Measurements from ENCODE around the gene SEMA4C. TPM values are rescaled to one million over a fixed set of nuclear protein-coding genes. Genes with fewer than 3 reads are reported as not detected.
A peak's percentile ranks its signal among the peaks of the same experiment; 100 is the strongest.
"Not testable (repeated sequence)": the region's sequence is repeated elsewhere in the genome, so short reads cannot be mapped to it uniquely, and the experiment has no call there.

The SEMA4C gene
- polyA plus RNA-seq, 3 donors, result 0.08 to 5.7 (median 0.21) TPM

DNA sequence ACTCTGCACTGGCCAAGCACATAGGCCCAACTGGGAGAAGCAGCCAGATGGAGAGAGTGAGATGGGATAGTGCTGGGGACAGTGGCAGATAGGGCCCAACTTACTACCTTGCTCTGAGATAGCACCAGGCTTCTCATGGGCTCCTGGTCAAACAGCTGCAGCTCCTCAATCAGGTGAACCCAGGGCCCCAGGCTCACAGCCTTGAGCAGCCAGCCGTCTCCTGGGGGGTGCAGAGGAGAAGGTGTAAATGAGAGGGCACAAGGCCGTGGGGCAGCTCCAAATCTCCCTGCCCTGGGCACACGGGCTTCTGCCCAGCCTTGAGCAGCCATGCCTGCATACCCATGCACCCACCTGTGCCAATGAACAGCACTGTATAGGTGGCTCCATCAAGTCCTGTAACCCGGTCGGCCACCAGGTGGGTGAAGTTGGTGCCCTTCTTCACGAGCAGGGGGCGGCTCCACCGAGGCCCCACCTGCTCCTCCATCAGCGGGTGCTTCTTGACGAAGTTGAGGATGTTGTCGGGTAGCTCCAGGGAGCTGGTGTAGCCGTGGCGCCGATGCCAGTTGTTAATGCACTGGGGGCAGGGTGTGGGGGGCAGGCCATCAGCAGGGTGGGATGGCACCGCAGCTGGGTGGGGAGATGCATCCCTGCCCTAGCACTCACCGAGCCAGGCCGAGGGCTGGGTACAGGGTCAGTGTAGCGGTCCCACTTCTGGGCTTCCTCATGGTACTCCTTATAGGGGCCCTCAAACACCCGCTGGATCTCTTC lies 6.1 kb downstream of the SEMA4C start:
- no peaks in the 10 kb centered on the region for H3K79me2 ChIP-seq (ENCODE audit: insufficient read depth, low read length)
- Mint-ChIP-seq H3K27ac (peak overlapping the region in 6 of 7 donors; percentile 19 to 89 (median 72)), H3K9me3 (peaks cover 0 to 3% (median 1%) of the 10 kb centered on the region in 7 donors), H3K36me3 (peaks cover 24 to 27% of the 10 kb centered on the region in 2 donors), H3K27me3 (ENCODE audit: low read depth in 3 of 3) (peaks cover 44 to 86% (median 56%) of the 10 kb centered on the region in 3 donors), H3K4me3 (peak overlapping the region in 1 of 2 donors; percentile 75), H3K4me1 (peaks cover 60% of the 10 kb centered on the region)
- peaks cover 14% of the 10 kb centered on the region for H4K20me1 ChIP-seq (ENCODE audit: insufficient read depth, low read length)
- no peaks in the 10 kb centered on the region for H3K36me3 ChIP-seq (replicated peaks in 1 of 2; ENCODE audit: control insufficient read depth in 1 of 2, insufficient read depth in 2 of 2, low read length in 2 of 2)
- H3K4me3 ChIP-seq (replicated peaks in 1 of 3; ENCODE audit: low read depth in 2 of 3, low read length in 3 of 3), result peak overlapping the region in 1 of 3 experiments; percentile 36
- H3K27ac ChIP-seq (ENCODE audit: low read depth in 1 of 2, low read length in 2 of 2), result no peak overlapping the region
- peak in 1 of 3 donors; percentile 4 for DNase-seq
- intact Hi-C loops (cut with micrococcal nuclease), result no loop called here
- H3K4me2 ChIP-seq (replicated peaks; ENCODE audit: extremely low read depth, low read length, poor library complexity, severe bottlenecking), result peak overlapping the region; percentile 14
- peaks cover 0 to 73% of the 10 kb centered on the region in 2 donors for H3K27me3 ChIP-seq (ENCODE audit: control insufficient read depth in 2 of 2, insufficient read depth in 2 of 2, low read length in 2 of 2)
- H2AFZ ChIP-seq (ENCODE audit: insufficient read depth, low read depth, low read length, poor library complexity, severe bottlenecking), result no peak overlapping the region
- no peak overlapping the region for H3K9ac ChIP-seq (ENCODE audit: insufficient read depth, low read length, poor library complexity, severe bottlenecking)
- 96% methylated on average over 12 of the region's 19 CpGs for WGBS (ENCODE audit: insufficient coverage)
- peaks cover 57 to 60% of the 10 kb centered on the region in 2 donors for H3K4me1 ChIP-seq (ENCODE audit: control insufficient read depth in 1 of 2, insufficient read depth in 2 of 2, low read length in 2 of 2)
- TF ChIP-seq, protein P1, sequence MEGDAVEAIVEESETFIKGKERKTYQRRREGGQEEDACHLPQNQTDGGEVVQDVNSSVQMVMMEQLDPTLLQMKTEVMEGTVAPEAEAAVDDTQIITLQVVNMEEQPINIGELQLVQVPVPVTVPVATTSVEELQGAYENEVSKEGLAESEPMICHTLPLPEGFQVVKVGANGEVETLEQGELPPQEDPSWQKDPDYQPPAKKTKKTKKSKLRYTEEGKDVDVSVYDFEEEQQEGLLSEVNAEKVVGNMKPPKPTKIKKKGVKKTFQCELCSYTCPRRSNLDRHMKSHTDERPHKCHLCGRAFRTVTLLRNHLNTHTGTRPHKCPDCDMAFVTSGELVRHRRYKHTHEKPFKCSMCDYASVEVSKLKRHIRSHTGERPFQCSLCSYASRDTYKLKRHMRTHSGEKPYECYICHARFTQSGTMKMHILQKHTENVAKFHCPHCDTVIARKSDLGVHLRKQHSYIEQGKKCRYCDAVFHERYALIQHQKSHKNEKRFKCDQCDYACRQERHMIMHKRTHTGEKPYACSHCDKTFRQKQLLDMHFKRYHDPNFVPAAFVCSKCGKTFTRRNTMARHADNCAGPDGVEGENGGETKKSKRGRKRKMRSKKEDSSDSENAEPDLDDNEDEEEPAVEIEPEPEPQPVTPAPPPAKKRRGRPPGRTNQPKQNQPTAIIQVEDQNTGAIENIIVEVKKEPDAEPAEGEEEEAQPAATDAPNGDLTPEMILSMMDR (IDR thresholded peaks at IDR 0.05), result no peak
- no peaks in the 10 kb centered on the region for H3K9me3 ChIP-seq (replicated peaks in 1 of 2; ENCODE audit: control insufficient read depth in 1 of 2, insufficient read depth in 1 of 2, low read length in 2 of 2)

DNA sequence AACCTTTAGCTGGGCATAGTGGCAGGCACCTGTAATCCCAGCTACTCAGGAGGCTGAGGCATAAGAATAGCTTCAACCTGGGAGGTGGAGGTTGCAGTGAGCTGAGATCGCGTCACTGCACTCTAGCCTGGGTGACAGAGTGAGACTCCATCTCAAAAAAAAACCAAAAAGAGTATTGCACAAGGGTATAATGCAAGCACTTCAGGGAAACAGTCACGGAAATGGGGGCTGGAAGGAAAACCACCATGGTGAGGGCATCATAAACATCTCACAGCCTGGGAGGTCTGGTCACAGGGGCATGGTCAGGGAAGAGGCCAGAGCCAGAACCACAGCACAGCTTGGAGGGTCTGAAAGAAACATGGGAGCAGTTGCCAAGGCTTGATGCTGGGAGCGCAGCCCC lies 6.8 kb downstream of the SEMA4C start:
- peaks cover 0 to 72% of the 10 kb centered on the region in 2 donors for H3K27me3 ChIP-seq (ENCODE audit: control insufficient read depth in 2 of 2, insufficient read depth in 2 of 2, low read length in 2 of 2)
- H3K27ac Mint-ChIP-seq, result peak overlapping the region in 6 of 7 donors; percentile 19 to 89 (median 72)
- peaks cover 60% of the 10 kb centered on the region for H3K4me1 Mint-ChIP-seq
- H3K36me3 ChIP-seq (replicated peaks in 1 of 2; ENCODE audit: control insufficient read depth in 1 of 2, insufficient read depth in 2 of 2, low read length in 2 of 2); H3K9me3 Mint-ChIP-seq; H3K9me3 ChIP-seq (replicated peaks in 1 of 2; ENCODE audit: control insufficient read depth in 1 of 2, insufficient read depth in 1 of 2, low read length in 2 of 2); H3K27ac ChIP-seq (ENCODE audit: low read depth in 1 of 2, low read length in 2 of 2); H3K9ac ChIP-seq (ENCODE audit: insufficient read depth, low read length, poor library complexity, severe bottlenecking); intact Hi-C loops (cut with micrococcal nuclease); H2AFZ ChIP-seq (ENCODE audit: insufficient read depth, low read depth, low read length, poor library complexity, severe bottlenecking); H3K79me2 ChIP-seq (ENCODE audit: insufficient read depth, low read length): not testable (repeated sequence)
- peak in 2 of 3 donors; percentile 59 to 74 for DNase-seq
- peaks cover 14% of the 10 kb centered on the region for H4K20me1 ChIP-seq (ENCODE audit: insufficient read depth, low read length)
- peaks cover 45 to 83% (median 58%) of the 10 kb centered on the region in 3 donors for H3K27me3 Mint-ChIP-seq (ENCODE audit: low read depth in 3 of 3)
- H3K4me2 ChIP-seq (replicated peaks; ENCODE audit: extremely low read depth, low read length, poor library complexity, severe bottlenecking), result peak overlapping the region; percentile 14
- peak overlapping the region in 1 of 2 donors; percentile 75 for H3K4me3 Mint-ChIP-seq
- H3K4me3 ChIP-seq (replicated peaks in 1 of 3; ENCODE audit: low read depth in 2 of 3, low read length in 3 of 3), result peak overlapping the region in 1 of 3 experiments; percentile 36
- 31% methylated on average over 4 of the region's 4 CpGs for WGBS (ENCODE audit: insufficient coverage)
- H3K4me1 ChIP-seq (ENCODE audit: control insufficient read depth in 1 of 2, insufficient read depth in 2 of 2, low read length in 2 of 2), result peaks cover 56 to 59% of the 10 kb centered on the region in 2 donors
- peaks cover 24 to 27% of the 10 kb centered on the region in 2 donors for H3K36me3 Mint-ChIP-seq

Data from CD14-positive monocyte (primary cell).